NCI-H187 treated with DMSO at 0.1 percent for 48 hours (cell line): ENCODE measurements around the gene SPPL2B.
A peak's percentile ranks its signal among the peaks of the same experiment; 100 is the strongest.
"Not testable (repeated sequence)": the region's sequence is repeated elsewhere in the genome, so short reads cannot be mapped to it uniquely, and the experiment has no call there.

Experiments
- DNase-seq: peaks from one replicate; lab custom pipeline; 2025; lab: John Stamatoyannopoulos, UW

Gene SPPL2B

GRCh38 chr19:2381148-2381820 lies 52.8 kb downstream of the SPPL2B start:
- peak; percentile 30 for DNase-seq

GRCh38 chr19:2382530-2383222 lies 54.2 kb downstream of the SPPL2B start:
- no peak for DNase-seq

- DNase-seq: peak; percentile 34
Observed at GRCh38 chr19:2385053-2385721, 56.7 kb downstream of the SPPL2B start.

- no peak for DNase-seq
Observed at GRCh38 chr19:2387367-2388288, 59.1 kb downstream of the SPPL2B start.

- DNase-seq: no peak
Observed at GRCh38 chr19:2389594-2389993, 61.1 kb downstream of the SPPL2B start.

- peak; percentile 52 for DNase-seq
Observed at GRCh38 chr19:2391118-2391725, 62.7 kb downstream of the SPPL2B start.

GRCh38 chr19:2392366-2392765 lies 63.9 kb downstream of the SPPL2B start:
- no peak for DNase-seq

- DNase-seq: not testable (repeated sequence)
Observed at GRCh38 chr19:2392899-2393298, 64.4 kb downstream of the SPPL2B start.

- DNase-seq: no peak
Observed at GRCh38 chr19:2394054-2394441, 65.6 kb downstream of the SPPL2B start.

- no peak for DNase-seq
Observed at GRCh38 chr19:2394442-2395292, 66.2 kb downstream of the SPPL2B start.

- DNase-seq: not testable (repeated sequence)
Observed at GRCh38 chr19:2395293-2395829, 66.9 kb downstream of the SPPL2B start.

- not testable (repeated sequence) for DNase-seq
Observed at GRCh38 chr19:2397173-2397572, 68.7 kb downstream of the SPPL2B start.

GRCh38 chr19:2398735-2399305 lies 70.3 kb downstream of the SPPL2B start:
- DNase-seq: no peak

GRCh38 chr19:2399582-2399981 lies 71.1 kb downstream of the SPPL2B start:
- DNase-seq: no peak
